ENCODE measurements around the gene HBD.

Gene HBD

DNA sequence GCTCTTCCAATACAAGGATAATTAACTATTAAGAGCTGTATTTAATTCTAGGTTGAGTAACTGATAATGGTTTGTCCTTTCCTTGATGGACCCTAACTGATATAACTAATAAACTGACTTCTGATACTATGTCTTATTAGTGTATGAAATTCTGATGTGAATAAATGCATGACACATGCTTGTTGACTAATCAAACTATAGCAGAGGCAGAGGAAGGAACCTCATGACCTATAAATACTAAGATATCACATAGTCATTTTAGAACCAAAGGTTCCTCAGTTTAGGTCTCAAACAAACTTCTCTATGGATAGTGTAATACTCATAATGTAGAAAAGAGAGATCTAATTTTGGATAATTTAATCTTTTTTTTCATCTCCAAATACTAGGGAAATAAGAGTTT is 4.8 kb upstream of the HBD start:
- H3K4me3 ChIP-seq (ENCODE audit: low read length), result no peak overlapping the region
- H3K9ac ChIP-seq (ENCODE audit: low read length), result no peak overlapping the region
- no peaks in the 10 kb centered on the region for H3K4me1 ChIP-seq (ENCODE audit: control insufficient read depth, insufficient read depth, low read length)
- no peaks in the 10 kb centered on the region for H3K36me3 ChIP-seq (ENCODE audit: control insufficient read depth, insufficient read depth, low read length)
- H3K27ac ChIP-seq (ENCODE audit: low read depth, low read length), result no peak overlapping the region
- no peaks in the 10 kb centered on the region for H3K27me3 ChIP-seq (ENCODE audit: control insufficient read depth, insufficient read depth, low read length)

DNA sequence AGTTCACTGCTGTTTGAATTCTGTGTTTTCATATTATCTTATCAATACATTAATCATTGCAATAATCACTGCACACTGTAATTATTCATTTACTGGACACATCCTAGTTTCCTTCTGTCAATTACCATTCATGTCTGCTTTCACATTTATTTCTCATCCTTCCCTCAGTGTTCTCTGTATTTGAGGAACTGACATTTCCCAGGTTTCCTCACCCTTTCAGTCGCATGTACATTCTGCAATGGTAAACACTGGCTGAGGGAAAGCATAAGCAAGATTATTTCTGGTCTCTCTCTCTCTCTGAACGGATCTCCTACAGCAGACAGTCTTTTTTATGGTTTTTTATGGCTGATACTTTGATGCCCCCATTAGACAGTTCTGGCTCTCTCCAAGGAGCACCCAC is 4.2 kb upstream of the HBD start:
- Histone ChIP-seq H3K27ac (ENCODE audit: low read depth, low read length) (no peak overlapping the region), H3K9ac (ENCODE audit: low read length) (no peak overlapping the region), H3K4me3 (ENCODE audit: low read length) (no peak overlapping the region)

DNA sequence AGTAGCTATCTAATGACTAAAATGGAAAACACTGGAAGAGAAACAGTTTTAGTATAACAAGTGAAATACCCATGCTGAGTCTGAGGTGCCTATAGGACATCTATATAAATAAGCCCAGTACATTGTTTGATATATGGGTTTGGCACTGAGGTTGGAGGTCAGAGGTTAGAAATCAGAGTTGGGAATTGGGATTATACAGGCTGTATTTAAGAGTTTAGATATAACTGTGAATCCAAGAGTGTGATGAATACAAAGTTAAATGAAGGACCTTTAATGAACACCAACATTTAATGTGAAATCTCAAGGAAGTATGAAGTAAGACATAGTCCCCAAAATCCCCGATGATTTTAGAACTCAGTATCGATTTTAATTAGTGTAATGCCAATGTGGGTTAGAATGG is 3.1 kb upstream of the HBD start:
- no peak overlapping the region for H3K27ac ChIP-seq (ENCODE audit: low read depth, low read length)
- H3K9ac ChIP-seq (ENCODE audit: low read length), result no peak overlapping the region
- no peaks in the 10 kb centered on the region for H3K27me3 ChIP-seq (ENCODE audit: control insufficient read depth, insufficient read depth, low read length)
- no peaks in the 10 kb centered on the region for H3K4me1 ChIP-seq (ENCODE audit: control insufficient read depth, insufficient read depth, low read length)
- H3K36me3 ChIP-seq (ENCODE audit: control insufficient read depth, insufficient read depth, low read length), result no peaks in the 10 kb centered on the region
- H3K4me3 ChIP-seq (ENCODE audit: low read length), result no peak overlapping the region

More for the DNA sequence above, 4.2 kb upstream of the HBD start:
- H3K4me1 ChIP-seq (ENCODE audit: control insufficient read depth, insufficient read depth, low read length), result no peaks in the 10 kb centered on the region
- no peaks in the 10 kb centered on the region for H3K27me3 ChIP-seq (ENCODE audit: control insufficient read depth, insufficient read depth, low read length)
- no peaks in the 10 kb centered on the region for H3K36me3 ChIP-seq (ENCODE audit: control insufficient read depth, insufficient read depth, low read length)

DNA sequence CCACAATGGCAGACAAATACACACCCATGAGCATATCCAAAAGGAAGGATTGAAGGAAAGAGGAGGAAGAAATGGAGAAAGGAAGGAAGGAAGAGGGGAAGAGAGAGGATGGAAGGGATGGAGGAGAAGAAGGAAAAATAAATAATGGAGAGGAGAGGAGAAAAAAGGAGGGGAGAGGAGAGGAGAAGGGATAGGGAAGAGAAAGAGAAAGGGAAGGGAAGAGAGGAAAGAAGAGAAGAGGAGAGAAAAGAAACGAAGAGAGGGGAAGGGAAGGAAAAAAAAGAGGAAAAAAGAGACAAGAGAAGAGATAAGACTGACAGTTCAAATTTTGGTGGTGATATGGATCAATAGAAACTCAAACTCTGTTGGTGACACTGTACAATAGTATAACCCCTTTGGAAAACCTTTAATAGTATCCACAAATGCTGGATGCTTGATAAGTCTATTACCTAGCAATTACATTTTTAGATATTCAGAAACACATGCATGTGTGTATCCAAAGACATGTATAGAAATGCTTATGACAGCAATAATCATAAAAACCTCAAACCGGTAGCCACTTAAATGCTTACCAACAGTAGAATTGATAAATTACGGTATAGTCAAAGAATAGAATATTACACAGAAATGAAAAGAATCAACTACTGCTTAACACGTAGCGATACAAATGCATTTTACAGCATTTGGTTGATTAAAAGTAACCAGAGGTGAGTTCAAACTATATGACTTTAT is 1.2 kb upstream of the HBD start:
- Histone ChIP-seq H3K9ac (ENCODE audit: low read length) (no peak overlapping the region), H3K4me1 (ENCODE audit: control insufficient read depth, insufficient read depth, low read length) (no peaks in the 10 kb centered on the region), H3K27me3 (ENCODE audit: control insufficient read depth, insufficient read depth, low read length) (no peaks in the 10 kb centered on the region), H3K36me3 (ENCODE audit: control insufficient read depth, insufficient read depth, low read length) (no peaks in the 10 kb centered on the region), H3K4me3 (ENCODE audit: low read length) (no peak overlapping the region), H3K27ac (ENCODE audit: low read depth, low read length) (no peak overlapping the region)

DNA sequence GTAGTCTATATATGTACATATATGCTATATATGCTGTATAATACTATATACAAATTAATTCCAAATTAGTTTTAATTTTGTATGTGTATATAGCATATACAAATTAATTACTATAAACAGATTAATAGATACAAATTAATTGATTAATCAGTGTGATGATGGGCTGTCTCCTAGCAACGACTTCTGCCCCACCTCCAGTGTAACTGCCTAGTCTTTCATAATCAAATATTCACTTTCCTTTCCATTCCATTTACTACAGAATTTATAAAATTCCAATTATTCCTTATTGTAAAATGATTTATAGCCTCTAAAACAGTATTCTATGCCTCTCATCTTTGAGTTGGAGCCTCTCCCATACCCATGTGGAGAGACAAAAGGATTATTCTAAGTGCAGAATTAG is 976 bp downstream of the HBD start:
- H3K9ac ChIP-seq (ENCODE audit: low read length), result no peak overlapping the region
- H3K27ac ChIP-seq (ENCODE audit: low read depth, low read length), result no peak overlapping the region
- no peak overlapping the region for H3K4me3 ChIP-seq (ENCODE audit: low read length)
- H3K36me3 ChIP-seq (ENCODE audit: control insufficient read depth, insufficient read depth, low read length), result no peaks in the 10 kb centered on the region
- no peaks in the 10 kb centered on the region for H3K27me3 ChIP-seq (ENCODE audit: control insufficient read depth, insufficient read depth, low read length)
- H3K4me1 ChIP-seq (ENCODE audit: control insufficient read depth, insufficient read depth, low read length), result no peaks in the 10 kb centered on the region

DNA sequence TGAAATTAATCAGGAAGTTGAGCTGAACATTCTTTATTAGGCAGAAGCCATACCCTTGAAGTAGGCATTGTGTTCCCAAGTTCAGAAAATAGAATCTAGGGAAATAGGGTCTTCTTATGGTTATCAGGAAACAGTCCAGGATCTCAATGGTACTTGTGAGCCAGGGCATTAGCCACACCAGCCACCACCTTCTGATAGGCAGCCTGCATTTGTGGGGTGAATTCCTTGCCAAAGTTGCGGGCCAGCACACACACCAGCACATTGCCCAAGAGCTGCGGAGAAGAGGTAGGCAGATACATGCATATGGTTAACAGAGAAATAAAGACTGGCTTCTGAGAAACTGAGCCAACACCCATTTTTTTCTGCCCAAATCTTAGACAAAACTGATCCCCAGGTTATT is 1.5 kb downstream of the HBD start:
- Histone ChIP-seq H3K27ac (ENCODE audit: low read depth, low read length) (no peak overlapping the region), H3K36me3 (ENCODE audit: control insufficient read depth, insufficient read depth, low read length) (no peaks in the 10 kb centered on the region), H3K27me3 (ENCODE audit: control insufficient read depth, insufficient read depth, low read length) (no peaks in the 10 kb centered on the region), H3K4me3 (ENCODE audit: low read length) (no peak overlapping the region), H3K4me1 (ENCODE audit: control insufficient read depth, insufficient read depth, low read length) (no peaks in the 10 kb centered on the region), H3K9ac (ENCODE audit: low read length) (no peak overlapping the region)

DNA sequence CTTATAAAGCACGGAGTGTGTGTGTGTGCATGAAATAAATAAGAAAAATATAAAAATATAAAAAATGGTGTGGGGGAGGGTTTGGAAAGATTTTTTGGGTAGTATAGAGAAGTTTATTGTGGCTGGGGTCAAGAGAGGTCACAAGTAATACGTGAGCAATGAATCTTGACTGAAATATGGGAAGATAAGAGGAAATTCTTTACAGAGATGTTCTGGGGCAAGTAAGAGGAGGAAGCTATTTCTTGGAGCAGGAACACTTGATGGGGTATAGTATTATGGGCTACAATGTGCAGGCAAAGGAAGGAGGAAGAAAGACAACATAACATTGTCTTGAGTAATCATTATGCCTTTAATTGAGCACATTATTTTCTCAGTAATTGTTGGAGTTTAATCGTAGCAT is 2.1 kb downstream of the HBD start:
- Histone ChIP-seq H3K4me1 (ENCODE audit: control insufficient read depth, insufficient read depth, low read length) (no peaks in the 10 kb centered on the region), H3K27me3 (ENCODE audit: control insufficient read depth, insufficient read depth, low read length) (no peaks in the 10 kb centered on the region), H3K4me3 (ENCODE audit: low read length) (no peak overlapping the region), H3K27ac (ENCODE audit: low read depth, low read length) (no peak overlapping the region), H3K36me3 (ENCODE audit: control insufficient read depth, insufficient read depth, low read length) (no peaks in the 10 kb centered on the region), H3K9ac (ENCODE audit: low read length) (no peak overlapping the region)

DNA sequence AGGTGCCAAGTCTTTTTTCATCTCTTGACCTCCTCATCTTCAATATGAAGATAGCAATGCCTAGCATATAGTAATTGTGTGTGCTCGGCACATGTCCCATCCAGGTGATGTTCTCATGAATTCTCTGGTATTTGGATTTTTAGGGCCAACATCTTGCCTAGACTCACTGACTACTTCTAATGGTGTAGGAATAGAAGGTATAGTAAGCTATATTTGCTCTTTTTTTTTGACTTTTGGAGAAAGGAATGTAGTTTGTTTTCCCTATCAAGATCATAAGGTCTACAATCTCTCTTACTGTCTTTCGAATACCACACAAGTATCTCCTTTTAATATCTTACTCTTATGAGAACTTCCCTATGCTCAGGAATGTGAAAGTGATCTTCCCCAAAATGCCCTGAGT is 3.2 kb downstream of the HBD start:
- Histone ChIP-seq H3K9ac (ENCODE audit: low read length) (no peak overlapping the region), H3K4me3 (ENCODE audit: low read length) (no peak overlapping the region), H3K27me3 (ENCODE audit: control insufficient read depth, insufficient read depth, low read length) (no peaks in the 10 kb centered on the region), H3K27ac (ENCODE audit: low read depth, low read length) (no peak overlapping the region), H3K36me3 (ENCODE audit: control insufficient read depth, insufficient read depth, low read length) (no peaks in the 10 kb centered on the region), H3K4me1 (ENCODE audit: control insufficient read depth, insufficient read depth, low read length) (no peaks in the 10 kb centered on the region)

DNA sequence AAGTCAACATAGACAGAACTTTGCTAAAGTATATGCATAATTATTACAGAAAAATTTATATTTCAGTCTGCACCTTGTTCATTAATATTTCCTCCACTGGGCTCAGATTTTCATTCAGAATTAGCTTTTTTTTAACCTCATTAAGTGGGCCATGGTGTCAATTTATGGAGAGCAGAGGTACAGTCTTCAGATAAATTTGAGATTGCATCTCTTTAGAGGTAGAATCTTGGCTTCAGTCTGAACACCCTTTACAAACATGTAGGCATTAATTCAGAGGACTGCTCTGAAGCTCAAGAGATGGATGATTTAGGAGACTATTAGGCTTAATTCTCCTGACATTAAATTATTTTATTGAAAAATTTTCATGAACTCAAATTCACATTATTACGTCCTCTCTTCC is 4.0 kb downstream of the HBD start:
- Histone ChIP-seq H3K4me3 (ENCODE audit: low read length) (no peak overlapping the region), H3K27me3 (ENCODE audit: control insufficient read depth, insufficient read depth, low read length) (no peaks in the 10 kb centered on the region)

DNA sequence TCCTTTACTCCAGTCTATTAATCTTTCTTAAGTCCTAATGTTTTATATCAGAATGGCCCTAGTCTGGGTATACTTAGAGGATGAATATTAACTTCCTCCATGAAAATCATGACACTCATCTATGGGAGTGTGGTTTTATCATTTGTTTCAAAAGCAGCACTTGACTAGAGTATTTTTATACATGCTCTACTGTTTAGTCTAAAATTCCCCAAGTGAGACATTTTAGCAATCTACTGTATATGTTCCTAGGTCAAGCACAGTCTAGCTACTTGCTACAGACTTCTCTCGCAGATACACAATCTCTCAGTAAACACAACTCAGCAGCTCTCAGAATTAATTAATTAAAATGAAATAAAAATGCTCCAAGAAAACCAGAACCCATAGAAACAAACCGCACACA is 4.5 kb downstream of the HBD start:
- Histone ChIP-seq H3K36me3 (ENCODE audit: control insufficient read depth, insufficient read depth, low read length) (no peaks in the 10 kb centered on the region), H3K4me1 (ENCODE audit: control insufficient read depth, insufficient read depth, low read length) (no peaks in the 10 kb centered on the region), H3K9ac (ENCODE audit: low read length) (no peak overlapping the region), H3K4me3 (ENCODE audit: low read length) (no peak overlapping the region), H3K27ac (ENCODE audit: low read depth, low read length) (no peak overlapping the region), H3K27me3 (ENCODE audit: control insufficient read depth, insufficient read depth, low read length) (no peaks in the 10 kb centered on the region)

More for the DNA sequence above, 4.0 kb downstream of the HBD start:
- H3K9ac ChIP-seq (ENCODE audit: low read length), result no peak overlapping the region
- no peak overlapping the region for H3K27ac ChIP-seq (ENCODE audit: low read depth, low read length)
- H3K36me3 ChIP-seq (ENCODE audit: control insufficient read depth, insufficient read depth, low read length), result no peaks in the 10 kb centered on the region
- H3K4me1 ChIP-seq (ENCODE audit: control insufficient read depth, insufficient read depth, low read length), result no peaks in the 10 kb centered on the region

DNA sequence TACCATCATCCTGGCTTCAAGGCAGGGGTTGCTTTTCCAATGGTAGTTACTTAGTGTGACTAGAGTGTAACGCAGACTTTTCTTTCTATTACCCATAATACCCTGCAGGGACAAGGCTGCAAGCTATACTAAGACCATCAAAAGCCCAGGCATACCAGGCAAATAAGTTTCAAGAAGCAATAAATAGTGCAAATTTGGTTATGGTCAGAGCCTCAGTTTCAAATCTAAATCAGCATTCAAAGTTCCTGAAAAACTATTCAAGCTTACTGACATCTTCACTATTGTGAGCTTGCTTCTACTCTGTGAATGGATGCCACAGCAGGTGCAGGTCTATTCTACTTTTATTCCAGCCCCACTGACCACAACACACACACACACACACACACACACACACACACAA is 4.9 kb downstream of the HBD start:
- Histone ChIP-seq H3K4me1 (ENCODE audit: control insufficient read depth, insufficient read depth, low read length) (no peaks in the 10 kb centered on the region), H3K9ac (ENCODE audit: low read length) (no peak overlapping the region)

DNA sequence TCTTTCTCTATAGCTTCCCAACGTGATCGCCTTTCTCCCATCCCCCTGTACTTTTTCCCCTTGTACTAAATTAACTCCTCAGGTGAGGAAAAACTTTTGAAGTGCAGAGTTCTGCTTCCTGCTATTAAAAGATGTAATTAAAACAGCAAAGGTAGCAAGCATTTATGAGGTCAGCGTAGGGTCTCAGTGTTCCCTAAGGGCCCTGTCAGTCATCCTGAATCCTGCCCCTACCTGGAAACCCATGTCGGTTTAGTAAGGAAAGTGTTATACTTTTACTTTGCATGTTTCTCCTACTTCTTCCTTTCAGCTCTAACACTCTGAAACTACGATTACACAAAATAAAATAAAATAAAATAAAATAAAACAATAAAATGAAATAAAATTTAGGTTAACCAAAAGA is 6.2 kb downstream of the HBD start:
- no peak overlapping the region for H3K4me3 ChIP-seq (ENCODE audit: low read length)

More for the DNA sequence above, 4.9 kb downstream of the HBD start:
- Histone ChIP-seq H3K36me3 (ENCODE audit: control insufficient read depth, insufficient read depth, low read length) (no peaks in the 10 kb centered on the region), H3K27me3 (ENCODE audit: control insufficient read depth, insufficient read depth, low read length) (no peaks in the 10 kb centered on the region), H3K4me3 (ENCODE audit: low read length) (no peak overlapping the region), H3K27ac (ENCODE audit: low read depth, low read length) (no peak overlapping the region)

DNA sequence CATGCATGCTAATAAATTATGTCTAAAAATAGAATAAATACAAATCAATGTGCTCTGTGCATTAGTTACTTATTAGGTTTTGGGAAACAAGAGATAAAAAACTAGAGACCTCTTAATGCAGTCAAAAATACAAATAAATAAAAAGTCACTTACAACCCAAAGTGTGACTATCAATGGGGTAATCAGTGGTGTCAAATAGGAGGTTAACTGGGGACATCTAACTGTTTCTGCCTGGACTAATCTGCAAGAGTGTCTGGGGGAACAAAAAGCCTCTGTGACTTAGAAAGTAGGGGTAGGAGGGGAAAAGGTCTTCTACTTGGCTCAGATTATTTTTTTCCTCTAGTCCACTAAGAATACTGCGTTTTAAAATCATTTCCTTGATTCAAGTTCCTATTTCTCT is 6.6 kb downstream of the HBD start:
- Histone ChIP-seq H3K4me1 (ENCODE audit: control insufficient read depth, insufficient read depth, low read length) (no peaks in the 10 kb centered on the region), H3K9ac (ENCODE audit: low read length) (no peak overlapping the region), H3K36me3 (ENCODE audit: control insufficient read depth, insufficient read depth, low read length) (no peaks in the 10 kb centered on the region), H3K4me3 (ENCODE audit: low read length) (no peak overlapping the region), H3K27me3 (ENCODE audit: control insufficient read depth, insufficient read depth, low read length) (no peaks in the 10 kb centered on the region), H3K27ac (ENCODE audit: low read depth, low read length) (no peak overlapping the region)

More for the DNA sequence above, 6.2 kb downstream of the HBD start:
- Histone ChIP-seq H3K9ac (ENCODE audit: low read length) (no peak overlapping the region), H3K4me1 (ENCODE audit: control insufficient read depth, insufficient read depth, low read length) (no peaks in the 10 kb centered on the region), H3K36me3 (ENCODE audit: control insufficient read depth, insufficient read depth, low read length) (no peaks in the 10 kb centered on the region), H3K27ac (ENCODE audit: low read depth, low read length) (no peak overlapping the region), H3K27me3 (ENCODE audit: control insufficient read depth, insufficient read depth, low read length) (no peaks in the 10 kb centered on the region)
